B cell (primary cell): ENCODE data around the gene ANKRD11.

ENCODE experiments used
- CTCF ChIP-seq: fragments of 200-600 bp; IDR thresholded peaks from one replicate; pipeline ENCODE4 v1.8.0; 2022; ENCODE audit warnings: antibody characterized with exemption, mild to moderate bottlenecking
- EZH2 ChIP-seq: IDR thresholded peaks from 2 replicates; pipeline ENCODE4 v1.6.1; 2012; ENCODE audit warnings: borderline replicate concordance, low read depth, mild to moderate bottlenecking, moderate library complexity, low read length; ENCODE audit not compliant: insufficient read depth, poor library complexity, severe bottlenecking

GRCh38 chr16:89311636-89312035, 178.7 kb downstream of the ANKRD11 start:
- TF ChIP-seq CTCF: no peak
- no peak for TF ChIP-seq EZH2
